ENCODE results near the gene DYNC1LI1.

DYNC1LI1 gene

GRCh38 chr3:32482693-32483092 lies 88.0 kb downstream of the DYNC1LI1 start:
- TF ChIP-seq CTCF (IDR thresholded peaks at IDR 0.05; ENCODE audit: low read depth, low read length), result no peak

GRCh38 chr3:32481791-32482631 lies 88.6 kb downstream of the DYNC1LI1 start:
- DNase-seq (ENCODE audit: extremely low read depth, low read depth), result no peak
- TF ChIP-seq CTCF (IDR thresholded peaks at IDR 0.05; ENCODE audit: low read depth, low read length), result no peak

More at GRCh38 chr3:32482693-32483092, 88.0 kb downstream of the DYNC1LI1 start:
- DNase-seq (ENCODE audit: extremely low read depth, low read depth), result no peak

GRCh38 chr3:32480604-32481003 lies 90.1 kb downstream of the DYNC1LI1 start:
- no peak for TF ChIP-seq CTCF (IDR thresholded peaks at IDR 0.05; ENCODE audit: low read depth, low read length)
- no peak for DNase-seq (ENCODE audit: extremely low read depth, low read depth)
